HepG2 (cell line): ENCODE measurements around the gene TMEM167B. TPM values are rescaled to one million over a fixed set of nuclear protein-coding genes. Genes with fewer than 3 reads are reported as not detected.

ENCODE experiments used
- ATAC-seq: fragments of 200-7000 bp; cut with Tn5 transposase; 3 replicates; pipeline ENCODE4 v1.9.1; 2020; ENCODE audit warnings: mild to moderate bottlenecking, moderate library complexity
- BruUV-seq: library from RNA; stranded (reverse); fragments of 400-500 nt; replicated peaks from 2 replicates; lab custom pipeline; 2021; lab: Mats Ljungman, UMichigan
- CTCF ChIA-PET: fragments of 300-600 bp; formaldehyde crosslinking; extraction: SDS; loops from one replicate; lab custom pipeline; 2021; ENCODE audit warnings: low total read pairs, inconsistent platforms, low intra/inter-chr PET ratio; lab: Yijun Ruan, JAX
- POLR2A ChIA-PET: fragments of 350-600 bp; sonication (Branson Sonifier 250); formaldehyde crosslinking; loops from one replicate; lab custom pipeline; 2020; ENCODE audit warnings: antibody characterized with exemption, inconsistent platforms; lab: Yijun Ruan, JAX
- DNase-seq: peaks from one replicate; pipeline ENCODE4 v3.0.0-alpha.2; 2015; ENCODE audit warnings: low spot score
- FAIRE-seq: peaks from 3 replicates; lab custom pipeline; 2011; peaks lifted over from hg19 to GRCh38; lab: Jason Lieb, UNC
- H2AFZ ChIP-seq: one replicate; pipeline ENCODE4 v1.6.1; 2011; ENCODE audit warnings: low read length, inconsistent platforms
- H3K27ac ChIP-seq: fragments of 300-600 bp; 3 replicates; pipeline ENCODE4 v1.8.0; 2011; ENCODE audit warnings: mixed run types, mild to moderate bottlenecking, mixed read lengths, low read length, inconsistent platforms; ENCODE audit not compliant: insufficient read depth; ENCODE audit errors: extremely low read length
- H3K27me3 ChIP-seq, 2 experiments: fragments of 200-600 bp in 1 of 2; 2 replicates in 1 of 2; 3 replicates in 1 of 2; pipeline versions ENCODE4 v1.6.0 to v1.8.0; 2011; ENCODE audit warnings: low read length in 2 of 2, mild to moderate bottlenecking in 2 of 2, moderate library complexity in 2 of 2, inconsistent platforms in 1 of 2; ENCODE audit not compliant: insufficient read depth in 2 of 2, control insufficient read depth in 1 of 2
- H3K36me3 ChIP-seq, 2 experiments: fragments of 200-600 bp in 1 of 2; replicated peaks in 1 of 2; 2 replicates in 1 of 2; 3 replicates in 1 of 2; pipeline versions ENCODE4 v1.5.1 to v1.8.0; 2011; ENCODE audit warnings: low read length in 2 of 2, inconsistent platforms in 1 of 2; ENCODE audit not compliant: insufficient read depth in 2 of 2, control insufficient read depth in 1 of 2
- H3K4me1 ChIP-seq: 2 replicates; pipeline ENCODE4 v1.5.1; 2012; ENCODE audit warnings: low read length, inconsistent platforms; ENCODE audit not compliant: insufficient read depth
- H3K4me2 ChIP-seq: 2 replicates; pipeline ENCODE4 v1.6.0; 2011; ENCODE audit warnings: low read depth, low read length, inconsistent platforms
- H3K4me3 ChIP-seq, 3 experiments: fragments of 200-600 bp in 1 of 3; sonication (generic), shearing (Covaris generic) in 1 of 3; replicated peaks in 1 of 3; 2 replicates each; pipeline ENCODE4 v1.5.1; 2011 to 2016; ENCODE audit warnings: low read length in 3 of 3, inconsistent platforms in 2 of 3, low read depth in 2 of 3, mild to moderate bottlenecking in 2 of 3, control low read depth in 1 of 3, mixed read lengths in 1 of 3; ENCODE audit not compliant: insufficient read depth in 1 of 3
- H3K79me2 ChIP-seq: one replicate; pipeline ENCODE4 v1.6.1; 2011; ENCODE audit warnings: low read length, inconsistent platforms; ENCODE audit not compliant: insufficient read depth
- H3K9ac ChIP-seq: 2 replicates; pipeline ENCODE4 v1.6.0; 2011; ENCODE audit warnings: mild to moderate bottlenecking, low read depth, low read length, inconsistent platforms; ENCODE audit not compliant: insufficient read depth
- H3K9me3 ChIP-seq: 2 replicates; pipeline ENCODE4 v1.5.1; 2012; ENCODE audit warnings: mild to moderate bottlenecking, low read length
- H4K20me1 ChIP-seq: 2 replicates; pipeline ENCODE4 v1.6.0; 2011; ENCODE audit warnings: inconsistent platforms, mild to moderate bottlenecking, low read length, moderate library complexity; ENCODE audit not compliant: insufficient read depth
- DZIP1 ChIP-seq: sonication (generic); formaldehyde crosslinking; IDR thresholded peaks from 2 replicates; pipeline ENCODE4 v1.5.0; 2020; ENCODE audit warnings: mild to moderate bottlenecking, missing genetic modification reagents
- ELF1 ChIP-seq: sonication (generic); formaldehyde crosslinking; IDR thresholded peaks from 2 replicates; pipeline ENCODE4 v1.4.0; 2020; ENCODE audit warnings: missing genetic modification reagents
- GZF1 ChIP-seq: sonication (generic); formaldehyde crosslinking; IDR thresholded peaks from 2 replicates; pipeline ENCODE4 v1.5.1; 2020; ENCODE audit warnings: mild to moderate bottlenecking, missing genetic modification reagents
- NCOA5 ChIP-seq: sonication (generic); formaldehyde crosslinking; IDR thresholded peaks from 2 replicates; pipeline ENCODE4 v1.4.0; 2020; ENCODE audit warnings: missing genetic modification reagents
- SKI ChIP-seq: fragments of 450-650 bp; IDR thresholded peaks from one replicate; pipeline ENCODE4 v1.6.1; 2018; ENCODE audit warnings: mild to moderate bottlenecking; ENCODE audit not compliant: partially characterized antibody
- XRCC5 ChIP-seq: fragments of 200-400 bp; formaldehyde crosslinking; optimal IDR thresholded peaks from 2 replicates; pipeline ENCODE3; 2017; ENCODE audit warnings: mild to moderate bottlenecking, low read length
- ZFP36 ChIP-seq: fragments of 150-350 bp; IDR thresholded peaks from 2 replicates; pipeline ENCODE4 v1.6.1; 2018; ENCODE audit warnings: borderline replicate concordance, low read length, low read depth; ENCODE audit not compliant: partially characterized antibody
- ZNF263 ChIP-seq: sonication (generic); formaldehyde crosslinking; IDR thresholded peaks from 2 replicates; pipeline ENCODE4 v1.4.0; 2020; ENCODE audit warnings: missing genetic modification reagents
- ZNF264 ChIP-seq: sonication (generic); formaldehyde crosslinking; IDR thresholded peaks from 2 replicates; pipeline ENCODE4 v1.4.0; 2020; ENCODE audit warnings: missing genetic modification reagents
- ZNF589 ChIP-seq: sonication (generic); formaldehyde crosslinking; conservative IDR thresholded peaks from 2 replicates; pipeline ENCODE4 v1.8.0; 2022; ENCODE audit warnings: mild to moderate bottlenecking, moderate library complexity, missing genetic modification reagents
- ZNF615 ChIP-seq: sonication (generic); formaldehyde crosslinking; IDR thresholded peaks from 2 replicates; pipeline ENCODE4 v1.5.0; 2020; ENCODE audit warnings: mild to moderate bottlenecking, missing genetic modification reagents, borderline replicate concordance
- ZNF747 ChIP-seq: sonication (generic); formaldehyde crosslinking; IDR thresholded peaks from 2 replicates; pipeline ENCODE4 v1.8.1; 2023; ENCODE audit warnings: missing genetic modification reagents, mild to moderate bottlenecking, borderline replicate concordance
- ZNF776 ChIP-seq: sonication (generic); formaldehyde crosslinking; IDR thresholded peaks from 2 replicates; pipeline ENCODE4 v1.4.0; 2020; ENCODE audit warnings: mild to moderate bottlenecking, missing genetic modification reagents
- ZXDC ChIP-seq: sonication (generic); formaldehyde crosslinking; IDR thresholded peaks from 2 replicates; pipeline ENCODE4 v1.5.0; 2020; ENCODE audit warnings: mild to moderate bottlenecking, missing genetic modification reagents
- in situ Hi-C: cut with HindIII; loops from 2 replicates; pipeline ENCODE4 v1.10.0; 2017; ENCODE audit warnings: low pct_unique_long_range_greater_than_20kb; ENCODE audit not compliant: extremely low pct_ligation_motif_present
- intact Hi-C: fragments of 100-400 bp; cut with micrococcal nuclease; formaldehyde crosslinking; loops from one replicate; pipeline ENCODE4 v1.10.0; 2022; ENCODE audit not compliant: unreplicated experiment
- polyA plus RNA-seq, 8 experiments: library from polyadenylated mRNA; depleted of rRNA in 3 of 8; stranded (reverse) in 7 of 8; unstranded in 1 of 8; fragments of >200 nt; fragmentation: Illumina TruSeq in 4 of 8; extraction: Trizol in 4 of 8; gene quantifications; 2 replicates each; pipeline versions ENCODE4 v1.2.1 to v1.2.3, GENCODE V29; 2011 to 2016; ENCODE audit warnings: low read depth in 4 of 8, missing spikeins in 1 of 8, mixed read lengths in 1 of 8; ENCODE audit not compliant: insufficient read depth in 1 of 8
- total RNA-seq, 5 experiments: library from RNA; depleted of rRNA; stranded (reverse); fragments of >200 nt; fragmentation: Illumina TruSeq; extraction: Trizol; gene quantifications; 2 replicates each; pipeline ENCODE4 v1.2.3, GENCODE V29; 2016; ENCODE audit warnings: low read depth in 1 of 5
- TF ChIP-seq, protein P1 (sequence below): sonication (generic); formaldehyde crosslinking; IDR thresholded peaks from 2 replicates; pipeline ENCODE4 v1.8.0; 2022; ENCODE audit warnings: missing genetic modification reagents, mild to moderate bottlenecking, moderate library complexity, borderline replicate concordance
- TF ChIP-seq, protein P2 (sequence below): sonication (generic); formaldehyde crosslinking; IDR thresholded peaks from 2 replicates; pipeline ENCODE4 v1.5.1; 2020; ENCODE audit warnings: mild to moderate bottlenecking, moderate library complexity, missing genetic modification reagents

TMEM167B gene
- total and polyA plus RNA-seq, 2 of the 13 experiments (the other 11 are each of a cell fraction or from before 2014, with no cell fraction given): 9.5 to 22.4 TPM

GRCh38 chr1:109131059-109131458 lies 40.5 kb downstream of the TMEM167B start (continued):
- TF ChIP-seq, protein P1, sequence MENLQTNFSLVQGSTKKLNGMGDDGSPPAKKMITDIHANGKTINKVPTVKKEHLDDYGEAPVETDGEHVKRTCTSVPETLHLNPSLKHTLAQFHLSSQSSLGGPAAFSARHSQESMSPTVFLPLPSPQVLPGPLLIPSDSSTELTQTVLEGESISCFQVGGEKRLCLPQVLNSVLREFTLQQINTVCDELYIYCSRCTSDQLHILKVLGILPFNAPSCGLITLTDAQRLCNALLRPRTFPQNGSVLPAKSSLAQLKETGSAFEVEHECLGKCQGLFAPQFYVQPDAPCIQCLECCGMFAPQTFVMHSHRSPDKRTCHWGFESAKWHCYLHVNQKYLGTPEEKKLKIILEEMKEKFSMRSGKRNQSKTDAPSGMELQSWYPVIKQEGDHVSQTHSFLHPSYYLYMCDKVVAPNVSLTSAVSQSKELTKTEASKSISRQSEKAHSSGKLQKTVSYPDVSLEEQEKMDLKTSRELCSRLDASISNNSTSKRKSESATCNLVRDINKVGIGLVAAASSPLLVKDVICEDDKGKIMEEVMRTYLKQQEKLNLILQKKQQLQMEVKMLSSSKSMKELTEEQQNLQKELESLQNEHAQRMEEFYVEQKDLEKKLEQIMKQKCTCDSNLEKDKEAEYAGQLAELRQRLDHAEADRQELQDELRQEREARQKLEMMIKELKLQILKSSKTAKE (CRISPR knock-in tag): no peak
- no peak for TF ChIP-seq ZNF263
- no peak for TF ChIP-seq ZNF747 (CRISPR knock-in tag)
- no peak for TF ChIP-seq ELF1
- TF ChIP-seq GZF1 (CRISPR knock-in tag): no peak
- no peak for TF ChIP-seq XRCC5
- TF ChIP-seq ZNF264 (CRISPR knock-in tag): no peak

GRCh38 chr1:109131800-109132199 lies 41.2 kb downstream of the TMEM167B start:
- BruUV-seq: no TSS peak
- no peak for FAIRE-seq
- no peak for ATAC-seq
- no peaks in the 10 kb centered on the region for H3K36me3 ChIP-seq
- no peak overlapping the region for H3K4me3 ChIP-seq
- ChIA-PET POLR2A (no interaction called here), CTCF (no interaction called here)
- H3K4me1 ChIP-seq: peaks cover 34% of the 10 kb centered on the region
- no peak overlapping the region for H3K4me2 ChIP-seq
- no peak for DNase-seq
- intact Hi-C loops (no loop called here), in situ Hi-C loops (no loop called here)
- H3K79me2 ChIP-seq: no peaks in the 10 kb centered on the region
- H4K20me1 ChIP-seq: no peaks in the 10 kb centered on the region
- no peak overlapping the region for H3K9ac ChIP-seq
- no peak overlapping the region for H2AFZ ChIP-seq
- no peaks in the 10 kb centered on the region for H3K9me3 ChIP-seq
- H3K27me3 ChIP-seq: peaks cover 0 to 8% of the 10 kb centered on the region in 2 experiments; a peak in 1 of 5 replicates
- H3K27ac ChIP-seq: no peak overlapping the region
- no peak for TF ChIP-seq DZIP1
- no peak for TF ChIP-seq SKI
- no peak for TF ChIP-seq ZNF615 (CRISPR knock-in tag)
- TF ChIP-seq NCOA5: no peak
- TF ChIP-seq ZXDC: no peak
- TF ChIP-seq ZNF589: no peak
- TF ChIP-seq ZFP36: no peak
- no peak for TF ChIP-seq XRCC5
- no peak for TF ChIP-seq ZNF776 (CRISPR knock-in tag)
- TF ChIP-seq, protein P2, sequence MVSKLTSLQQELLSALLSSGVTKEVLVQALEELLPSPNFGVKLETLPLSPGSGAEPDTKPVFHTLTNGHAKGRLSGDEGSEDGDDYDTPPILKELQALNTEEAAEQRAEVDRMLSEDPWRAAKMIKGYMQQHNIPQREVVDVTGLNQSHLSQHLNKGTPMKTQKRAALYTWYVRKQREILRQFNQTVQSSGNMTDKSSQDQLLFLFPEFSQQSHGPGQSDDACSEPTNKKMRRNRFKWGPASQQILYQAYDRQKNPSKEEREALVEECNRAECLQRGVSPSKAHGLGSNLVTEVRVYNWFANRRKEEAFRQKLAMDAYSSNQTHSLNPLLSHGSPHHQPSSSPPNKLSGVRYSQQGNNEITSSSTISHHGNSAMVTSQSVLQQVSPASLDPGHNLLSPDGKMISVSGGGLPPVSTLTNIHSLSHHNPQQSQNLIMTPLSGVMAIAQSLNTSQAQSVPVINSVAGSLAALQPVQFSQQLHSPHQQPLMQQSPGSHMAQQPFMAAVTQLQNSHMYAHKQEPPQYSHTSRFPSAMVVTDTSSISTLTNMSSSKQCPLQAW (CRISPR knock-in tag): no peak
